Lower leg skin (tissue), 3 donors: ENCODE data around the gene NOB1.

Source experiments
- CTCF ChIP-seq, 3 donors: fragments of 450-650 bp; IDR thresholded peaks; one replicate each; pipeline ENCODE4 v1.5.1; 2016; ENCODE audit warnings: antibody characterized with exemption in 3 of 3, mild to moderate bottlenecking in 3 of 3, moderate library complexity in 2 of 3
- POLR2A ChIP-seq, 2 donors: fragments of 450-650 bp; IDR thresholded peaks; one replicate each; pipeline ENCODE4 v1.6.1; 2016 to 2017; ENCODE audit warnings: antibody characterized with exemption in 2 of 2, mild to moderate bottlenecking in 1 of 2, moderate library complexity in 1 of 2

GRCh38 chr16:69744363-69745231 lies 10.1 kb downstream of the NOB1 start:
- TF ChIP-seq CTCF (IDR thresholded peaks at IDR 0.05) (no peak), POLR2A (IDR thresholded peaks at IDR 0.05) (no peak)
